KG1 (cell line): ENCODE measurements around the gene PRDM16.
"Not testable (repeated sequence)": the region's sequence is repeated elsewhere in the genome, so short reads cannot be mapped to it uniquely, and the experiment has no call there.

Source experiments
- DNase-seq: peaks from one replicate; lab custom pipeline; 2025; lab: John Stamatoyannopoulos, UW

Gene PRDM16

DNA sequence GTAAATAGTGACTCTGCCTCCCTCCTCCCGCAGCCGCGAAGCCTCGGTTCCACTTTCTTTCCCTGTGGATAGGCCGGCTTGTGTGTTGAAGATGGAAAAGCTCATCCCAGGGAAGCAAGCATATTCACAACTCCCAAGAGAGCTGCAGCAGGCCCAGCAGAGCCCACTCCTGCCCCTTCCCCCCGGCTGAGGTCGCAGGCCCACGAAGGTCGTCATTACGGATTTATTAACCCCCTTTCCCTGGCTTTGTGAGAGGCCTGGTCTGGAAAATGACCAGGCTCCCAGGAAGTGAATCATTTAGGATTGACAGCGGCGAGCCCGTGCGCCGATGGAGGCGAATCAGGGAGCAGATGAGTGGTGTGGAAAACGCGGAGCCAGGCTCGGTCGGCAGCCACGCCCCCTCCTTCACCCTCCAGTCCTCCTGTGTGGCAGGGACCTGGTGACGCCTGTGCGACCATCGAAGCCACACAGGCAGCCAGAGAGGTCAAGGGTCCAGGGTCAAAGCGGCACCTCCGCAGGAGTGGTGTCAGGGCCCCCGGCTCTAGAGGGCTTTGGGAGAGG, 93.4 kb downstream of the PRDM16 start:
- DNase-seq, result no peak

- no peak for DNase-seq
These were observed 94.4 kb downstream of the PRDM16 start for GRCh38 chr1:3163356-3163755.

GRCh38 chr1:3164671-3165070, 95.7 kb downstream of the PRDM16 start:
- no peak for DNase-seq

- not testable (repeated sequence) for DNase-seq
These were observed 96.2 kb downstream of the PRDM16 start for GRCh38 chr1:3165189-3165588.

GRCh38 chr1:3166206-3166918, 97.4 kb downstream of the PRDM16 start:
- DNase-seq, result no peak

DNA sequence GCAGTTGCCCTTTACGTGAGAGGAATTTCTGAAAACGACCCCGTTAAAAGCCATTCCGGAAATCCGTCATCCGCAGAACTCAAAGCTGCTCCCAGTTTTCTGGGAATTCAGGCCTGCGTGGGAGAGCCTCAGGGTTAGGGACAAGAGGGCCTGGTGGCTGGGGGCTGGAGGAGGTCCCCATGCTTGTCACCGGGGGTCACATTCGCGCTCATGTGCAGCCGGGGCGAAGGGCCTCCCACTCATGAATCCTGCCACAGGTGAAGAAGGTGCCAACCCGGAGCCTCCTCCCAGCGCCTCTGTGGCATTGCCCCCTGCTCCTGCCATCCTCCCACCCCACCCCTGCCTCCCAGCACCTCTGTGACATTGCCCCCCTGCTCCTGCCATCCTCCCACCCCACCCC, 98.3 kb downstream of the PRDM16 start:
- no peak for DNase-seq

GRCh38 chr1:3168678-3169077, 99.7 kb downstream of the PRDM16 start:
- no peak for DNase-seq

- DNase-seq, result no peak
These were observed 100.8 kb downstream of the PRDM16 start for GRCh38 chr1:3169665-3170356.

DNA sequence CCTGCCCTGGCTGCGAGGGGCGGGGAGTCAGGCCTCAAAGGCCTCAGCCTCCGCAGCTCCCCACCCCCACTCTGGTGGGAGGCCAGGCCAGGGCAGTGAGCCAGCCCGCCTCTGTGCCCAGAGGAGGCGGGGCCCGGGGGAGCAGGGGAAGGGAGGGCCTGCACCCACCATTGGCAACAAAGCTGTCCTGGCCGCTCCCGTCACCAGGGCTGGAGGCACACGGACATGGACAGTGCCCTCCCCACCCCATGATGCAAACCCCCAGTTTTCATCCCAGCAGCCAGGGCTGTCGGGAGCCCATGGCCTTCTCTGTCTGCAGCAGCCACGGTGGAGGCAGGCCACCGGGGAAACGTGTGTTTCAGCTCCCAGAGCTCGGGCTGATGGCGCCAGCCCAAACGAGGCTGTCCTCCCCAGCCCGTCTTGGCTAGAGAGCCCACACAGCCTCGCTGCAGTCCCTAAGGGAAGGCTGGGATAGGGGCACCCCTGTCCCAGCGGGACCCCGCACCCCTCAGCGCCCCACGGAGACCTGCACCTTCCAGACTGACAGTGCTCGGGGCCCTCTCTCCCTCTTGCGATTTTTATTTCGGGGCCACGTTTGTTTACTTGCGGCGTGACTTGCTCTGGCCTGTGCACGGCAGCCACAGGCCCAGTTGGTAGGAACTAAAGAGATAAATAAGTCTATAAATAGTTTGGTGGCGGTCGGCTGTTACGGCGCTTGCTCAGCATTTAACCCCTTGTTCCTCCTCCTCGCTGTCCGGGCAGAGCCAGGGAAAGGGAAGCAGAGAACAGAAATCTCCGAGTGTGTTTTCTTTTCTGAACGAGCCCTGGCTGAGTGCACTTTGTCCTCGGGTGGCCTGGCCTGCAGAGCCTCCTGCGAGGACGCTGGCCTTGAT, 101.8 kb downstream of the PRDM16 start:
- DNase-seq, result peak; percentile 39

- DNase-seq, result no peak
These were observed 102.8 kb downstream of the PRDM16 start for GRCh38 chr1:3171761-3172160.

DNA sequence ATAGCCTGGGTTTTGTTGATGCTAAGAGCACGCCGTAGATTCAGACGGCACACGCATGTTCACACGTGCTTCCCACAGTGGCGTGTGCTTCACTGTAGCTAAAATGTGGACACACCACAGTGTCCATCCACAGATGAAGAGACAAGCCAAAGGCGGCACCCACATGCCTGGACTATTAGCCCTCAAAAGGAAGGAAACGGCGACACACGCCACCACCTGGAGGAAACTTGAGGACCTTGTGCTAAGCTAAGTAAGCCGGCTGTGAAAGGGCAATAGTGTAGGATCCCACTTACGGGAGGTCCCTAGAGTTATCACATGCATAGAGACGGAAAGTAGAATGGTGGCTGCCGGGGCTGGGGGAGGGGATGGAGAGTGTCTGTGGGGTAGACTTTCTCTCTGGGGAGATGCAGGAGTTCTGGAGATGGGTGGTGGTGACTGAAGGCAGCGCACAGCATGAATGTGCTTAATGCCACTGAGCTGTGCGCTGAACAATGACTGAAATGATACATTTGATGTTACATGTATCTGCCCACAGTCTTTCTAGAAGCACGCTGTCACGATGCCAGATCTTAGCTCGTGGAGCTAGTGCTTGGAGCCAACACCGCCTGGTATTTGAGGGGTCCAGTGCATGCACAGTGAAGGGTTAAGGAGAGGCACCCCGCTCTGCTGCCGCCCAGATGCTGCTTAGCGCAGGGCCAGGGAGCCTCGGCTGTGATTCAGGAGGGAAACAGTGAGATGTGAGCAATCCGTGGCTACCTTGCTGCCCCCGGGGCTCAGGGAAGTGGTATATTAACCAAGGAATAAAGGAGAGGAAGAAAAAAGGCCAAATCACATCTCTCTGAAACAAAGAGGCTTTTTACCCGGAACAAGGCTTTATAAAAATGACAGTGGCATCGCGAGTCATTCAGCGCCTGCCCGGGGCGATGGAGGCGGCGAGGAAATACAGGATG, 103.7 kb downstream of the PRDM16 start:
- no peak for DNase-seq

GRCh38 chr1:3173381-3173980, 104.5 kb downstream of the PRDM16 start:
- DNase-seq, result no peak

DNA sequence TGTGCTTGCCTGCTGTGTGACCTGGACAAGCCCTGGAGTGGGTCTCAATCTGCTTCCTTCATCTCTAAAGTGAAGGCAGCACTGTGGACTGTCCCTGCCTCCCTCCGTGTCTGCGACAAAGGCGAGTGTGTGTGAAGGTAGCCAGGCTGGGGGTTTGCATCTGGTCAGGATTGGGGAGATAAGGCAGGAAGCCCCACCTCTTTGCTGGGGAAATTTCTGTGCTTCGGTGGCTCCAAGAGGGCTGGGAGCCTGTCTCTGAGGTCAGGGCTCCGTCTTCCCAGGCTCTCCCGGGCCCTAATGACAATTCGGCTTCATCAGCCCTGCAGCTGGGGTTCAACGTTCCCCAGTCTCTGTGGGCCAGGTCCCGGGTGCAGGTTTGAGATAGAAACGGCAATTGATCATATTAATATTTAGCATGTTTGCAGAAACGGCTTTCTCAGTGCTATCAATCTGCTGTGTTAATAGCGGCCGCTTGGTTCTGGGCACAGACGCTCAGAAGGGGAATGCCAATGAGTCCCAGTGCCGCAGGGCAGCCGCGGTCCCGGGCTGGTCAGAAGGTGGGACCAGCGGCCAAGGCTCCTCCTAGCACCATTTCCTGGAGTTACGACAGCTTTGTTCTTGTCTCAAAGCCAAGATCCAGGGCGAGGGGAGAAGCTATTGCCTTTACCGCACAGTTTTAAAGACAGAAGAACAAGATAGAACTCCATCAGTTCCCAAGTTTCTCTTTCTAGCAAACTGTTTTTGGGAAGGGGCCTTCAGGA, 105.7 kb downstream of the PRDM16 start:
- DNase-seq, result no peak

GRCh38 chr1:3175486-3175885, 106.5 kb downstream of the PRDM16 start:
- no peak for DNase-seq

- DNase-seq, result no peak
These were observed 107.0 kb downstream of the PRDM16 start for GRCh38 chr1:3176028-3176427.

GRCh38 chr1:3176820-3177219, 107.8 kb downstream of the PRDM16 start:
- no peak for DNase-seq

GRCh38 chr1:3178279-3178678, 109.3 kb downstream of the PRDM16 start:
- DNase-seq, result no peak

- no peak for DNase-seq
These were observed 110.5 kb downstream of the PRDM16 start for GRCh38 chr1:3179471-3179870.

DNA sequence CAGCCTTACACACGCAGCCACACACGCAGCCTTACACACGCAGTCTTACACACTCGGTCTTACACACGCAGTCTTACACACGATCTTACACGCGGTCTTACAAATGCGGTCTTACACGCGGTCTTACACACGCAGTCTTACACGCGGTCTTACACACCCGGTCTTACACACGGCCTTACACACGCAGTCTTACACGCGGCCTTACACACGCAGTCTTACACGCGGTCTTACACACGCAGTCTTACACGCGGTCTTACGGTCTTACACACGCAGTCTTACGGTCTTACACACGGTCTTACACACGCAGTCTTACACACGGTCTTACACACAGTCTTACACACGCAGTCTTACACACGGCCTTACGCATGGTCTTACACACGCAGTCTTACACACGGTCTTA, 111.9 kb downstream of the PRDM16 start:
- DNase-seq, result no peak

GRCh38 chr1:3181956-3182355, 113.0 kb downstream of the PRDM16 start:
- peak; percentile 81 for DNase-seq
